NT2/D1 (cell line): ENCODE results near the gene PTPN22.

Source experiments
- SUZ12 ChIP-seq: IDR thresholded peaks from 2 replicates; pipeline ENCODE4 v1.6.1; 2011; ENCODE audit not compliant: insufficient read length, insufficient read depth; ENCODE audit errors: extremely low read depth
- YY1 ChIP-seq: IDR thresholded peaks from 2 replicates; pipeline ENCODE4 v1.6.1; 2011; ENCODE audit not compliant: insufficient read length, insufficient read depth
- ZNF274 ChIP-seq: IDR thresholded peaks from 2 replicates; pipeline ENCODE4 v1.6.1; 2011; ENCODE audit warnings: mild to moderate bottlenecking, low read depth, low read length

GRCh38 chr1:113895098-113895497 is 23.6 kb upstream of the PTPN22 start:
- TF ChIP-seq YY1 (no peak), ZNF274 (no peak), SUZ12 (no peak)
